HG03060 (cell line): ENCODE data around the gene BPIFB2.

Experiments
- ATAC-seq: cut with Tn5 transposase; IDR thresholded peaks from one replicate; pipeline ENCODE4 v1.9.1; 2021; ENCODE audit warnings: low read depth, moderate number of reproducible peaks; ENCODE audit not compliant: unreplicated experiment

The BPIFB2 gene

DNA sequence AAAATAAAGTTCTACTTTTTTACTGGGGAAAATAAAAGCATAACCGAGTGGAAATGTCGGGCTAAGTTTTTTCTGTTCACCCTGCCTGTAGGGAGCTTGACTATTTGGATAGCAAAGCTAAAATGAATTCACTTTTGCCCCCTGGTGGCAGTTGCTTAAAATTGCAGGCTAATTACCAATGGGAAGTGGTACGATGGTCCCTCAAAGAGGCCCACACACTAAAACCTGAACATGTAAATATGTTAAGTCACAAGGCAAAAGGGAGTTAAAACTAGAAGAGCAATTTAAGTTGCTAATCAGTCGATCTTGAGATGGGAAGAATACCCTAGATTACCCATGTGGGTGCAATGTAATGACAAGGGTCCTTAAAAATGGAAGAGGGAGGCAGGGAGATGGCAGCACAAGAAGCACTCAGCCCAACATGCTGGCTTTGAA is 2.4 kb upstream of the BPIFB2 start:
- no peak for ATAC-seq

DNA sequence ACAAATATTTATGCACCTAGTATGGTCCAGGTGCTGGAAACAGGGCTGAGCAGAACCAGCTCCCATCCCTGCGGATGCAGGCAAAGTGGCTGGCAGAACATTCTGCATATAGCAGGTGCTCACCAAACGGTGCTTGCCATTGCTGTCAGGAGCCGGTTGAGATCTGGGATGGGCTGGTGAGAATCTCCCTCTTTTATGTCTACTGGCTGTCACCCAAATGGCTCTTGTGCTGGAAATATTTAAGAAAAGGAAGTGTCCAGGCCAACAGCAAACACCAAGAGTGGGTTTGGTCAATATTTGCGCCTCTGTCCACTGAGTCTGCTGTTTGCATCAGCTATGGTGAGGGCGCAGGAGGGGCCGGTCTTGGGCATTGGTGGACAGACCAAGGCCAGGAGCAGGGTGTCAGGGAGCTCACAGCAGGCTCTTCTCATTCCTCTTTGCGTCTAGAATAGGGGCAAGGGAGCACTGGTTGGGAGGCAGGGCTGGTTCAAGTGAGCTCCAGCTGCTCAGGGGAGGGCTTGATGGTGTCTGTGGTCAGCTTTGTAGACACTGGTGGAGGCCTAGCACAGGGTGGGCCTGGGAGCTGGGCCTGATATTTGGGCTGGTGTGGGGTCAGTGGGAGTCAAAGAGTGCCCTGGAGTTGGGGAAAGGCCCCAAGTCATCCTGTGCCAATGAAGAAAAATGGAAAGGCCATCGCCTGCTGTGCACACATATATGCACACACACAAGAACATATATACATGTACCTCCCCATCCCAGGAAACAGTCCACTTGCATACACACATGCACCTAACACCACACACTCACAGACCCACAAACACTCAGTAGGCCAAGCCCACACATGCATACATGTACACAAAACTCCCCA is 1.4 kb upstream of the BPIFB2 start:
- ATAC-seq: no peak

DNA sequence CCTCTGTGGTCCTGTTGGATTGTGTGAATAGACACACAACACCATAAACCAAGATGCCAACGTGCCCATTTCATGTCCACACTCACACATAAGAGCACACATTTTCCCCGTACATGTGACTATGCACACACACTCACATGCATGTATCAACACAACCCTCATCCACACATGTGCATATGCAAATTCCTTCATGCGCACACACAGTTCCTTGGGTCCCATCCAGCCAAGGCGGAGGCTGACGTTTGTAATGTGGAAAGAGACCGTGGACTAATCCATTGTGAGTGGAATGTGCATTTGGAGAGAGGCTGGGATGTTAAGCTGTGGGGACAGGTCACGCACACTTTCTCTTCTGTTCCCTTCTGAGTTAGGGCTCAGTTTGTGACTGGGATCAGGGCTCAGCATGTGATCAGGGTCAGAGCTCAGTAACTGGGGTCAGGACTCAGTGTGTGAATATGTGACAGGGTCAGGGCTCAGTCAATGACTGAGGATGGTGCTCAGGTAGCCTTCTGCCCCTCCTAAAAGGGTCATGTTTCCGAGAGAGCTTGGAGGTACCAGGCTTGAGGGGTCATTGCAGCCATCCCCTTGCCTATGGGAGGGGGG is 628 bp upstream of the BPIFB2 start:
- ATAC-seq: no peak

DNA sequence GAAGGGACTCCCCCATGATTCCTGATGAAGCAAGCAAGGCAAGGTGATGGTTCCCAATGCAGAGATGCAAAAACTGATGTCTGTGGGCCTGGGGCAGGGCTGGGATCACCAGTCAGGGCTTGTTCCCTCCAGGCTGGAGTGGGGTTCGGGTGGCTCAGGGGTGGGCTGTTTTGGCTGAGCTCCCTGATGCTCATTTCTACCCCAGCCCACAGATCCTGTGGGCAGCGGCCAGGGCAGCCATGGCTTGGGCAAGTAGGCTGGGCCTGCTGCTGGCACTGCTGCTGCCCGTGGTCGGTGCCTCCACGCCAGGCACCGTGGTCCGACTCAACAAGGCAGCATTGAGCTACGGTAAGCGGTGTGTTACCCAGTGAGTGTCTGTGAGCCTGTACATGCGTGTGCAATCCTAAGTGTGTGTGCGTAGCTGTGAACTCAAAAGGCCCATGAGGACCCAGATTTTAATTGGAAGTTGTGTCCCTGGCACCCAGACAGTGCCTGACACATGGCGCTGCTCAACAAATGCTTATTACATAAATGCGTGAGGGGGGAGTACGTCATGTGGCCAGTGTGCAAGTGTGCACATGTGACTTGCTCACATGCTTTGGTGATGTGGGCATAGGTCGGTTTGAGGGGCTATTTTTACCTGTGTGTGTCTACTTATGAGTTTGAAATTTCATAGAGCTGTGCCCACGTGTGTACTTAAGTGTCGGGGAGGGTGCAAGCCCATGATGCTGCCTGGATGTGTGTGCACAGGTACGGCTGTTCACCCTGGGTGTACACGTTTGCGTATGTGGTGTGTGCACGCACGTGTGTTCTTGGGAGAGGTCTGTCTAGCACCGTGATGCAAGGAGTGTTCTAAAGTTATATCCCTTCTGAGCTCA is 1.1 kb downstream of the BPIFB2 start:
- ATAC-seq: no peak

DNA sequence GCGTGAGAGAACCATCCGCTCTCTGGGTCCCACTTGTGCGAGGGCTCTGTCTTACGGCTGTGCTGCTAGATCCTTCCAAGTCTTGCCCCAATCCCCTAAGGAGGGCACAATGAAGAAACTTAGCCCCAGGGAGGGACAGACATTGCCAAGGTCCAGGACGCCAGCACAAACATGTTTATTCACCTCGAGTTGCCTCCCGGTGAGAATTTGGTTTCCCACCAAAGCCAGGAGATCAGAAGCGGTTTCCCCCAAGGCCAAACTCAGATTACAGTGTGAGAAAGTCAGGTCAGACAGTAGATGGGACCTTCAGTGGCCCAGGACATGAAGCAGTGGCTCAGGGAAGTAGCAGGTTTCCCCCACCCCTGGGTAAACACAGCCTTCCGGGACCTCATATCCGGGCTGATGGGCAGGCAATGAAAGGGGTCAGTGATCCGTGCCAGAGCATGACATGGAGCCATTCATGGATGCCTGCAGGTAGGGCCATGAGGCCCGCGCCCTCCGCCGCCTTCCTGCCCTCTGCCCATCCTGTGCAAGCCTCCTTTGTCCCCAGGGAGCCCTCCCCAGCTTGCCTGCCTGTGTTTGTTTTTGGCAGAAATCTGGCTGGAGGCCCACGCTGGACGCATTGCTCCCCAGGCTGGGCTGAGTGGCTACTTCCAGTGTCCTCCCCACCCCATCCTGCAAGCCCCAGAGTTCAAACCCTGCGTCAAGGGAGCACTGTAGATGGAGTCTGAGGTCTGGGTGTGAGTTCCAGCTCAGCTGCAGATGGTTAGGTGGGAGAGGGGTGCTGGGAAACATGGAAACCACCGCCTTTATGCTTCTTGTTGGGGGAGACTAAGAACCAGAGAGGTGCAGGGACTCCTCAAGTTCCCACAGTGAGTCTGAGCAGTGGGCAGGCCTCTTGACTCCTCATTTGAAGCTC is 2.0 kb downstream of the BPIFB2 start:
- no peak for ATAC-seq

DNA sequence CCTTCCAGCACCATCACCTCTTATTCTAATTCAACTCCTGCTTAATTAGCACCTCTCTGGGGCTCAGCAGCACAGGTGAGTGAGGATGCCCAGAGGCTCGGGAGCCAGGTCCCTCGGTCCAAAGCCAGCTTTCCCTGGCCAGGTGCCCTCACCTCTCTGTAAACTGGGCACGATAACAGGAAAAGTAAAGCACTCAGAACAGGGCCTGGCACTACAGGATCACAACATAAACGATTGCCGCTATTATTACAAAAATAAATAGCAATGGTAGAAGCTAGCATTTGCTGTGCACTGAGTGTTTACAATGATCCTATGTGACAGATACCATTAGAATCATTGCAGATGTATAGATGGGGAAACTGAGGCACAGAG is 2.6 kb downstream of the BPIFB2 start:
- ATAC-seq: no peak

DNA sequence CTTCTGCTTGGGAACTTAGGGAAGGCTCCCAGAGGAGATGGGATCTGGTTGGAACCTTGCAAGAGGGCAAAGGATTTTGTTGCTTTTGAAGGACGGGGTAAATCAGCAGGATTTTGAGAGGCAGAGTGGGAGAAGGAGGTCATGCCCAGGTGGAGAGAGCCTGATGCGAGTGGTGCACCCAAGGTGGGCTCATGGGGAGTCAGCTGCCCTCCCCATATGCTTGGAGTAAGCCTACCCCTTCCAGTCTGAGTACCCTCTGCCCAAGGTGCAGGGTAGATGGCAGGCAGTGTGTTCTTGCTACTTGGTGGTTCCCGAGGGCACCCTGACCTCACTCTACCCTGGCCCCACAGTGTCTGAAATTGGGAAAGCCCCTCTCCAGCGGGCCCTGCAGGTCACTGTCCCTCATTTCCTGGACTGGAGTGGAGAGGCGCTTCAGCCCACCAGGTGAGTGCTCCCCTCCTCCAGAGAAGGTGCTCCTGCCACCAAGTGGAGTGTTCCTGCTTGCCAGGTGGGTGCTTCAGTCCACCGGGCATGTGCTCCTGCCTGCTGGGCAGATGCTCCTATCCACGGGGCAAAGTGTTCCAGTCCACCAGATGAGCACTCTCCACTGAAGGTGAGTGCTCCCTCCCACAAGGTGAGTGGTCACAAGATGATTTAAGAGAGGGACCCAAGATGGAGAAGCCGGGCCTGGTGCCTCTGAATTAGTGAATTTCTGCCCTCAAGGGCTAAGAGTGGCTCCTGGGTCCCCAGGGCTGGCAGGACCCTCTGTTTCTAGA is 3.4 kb downstream of the BPIFB2 start:
- no peak for ATAC-seq

DNA sequence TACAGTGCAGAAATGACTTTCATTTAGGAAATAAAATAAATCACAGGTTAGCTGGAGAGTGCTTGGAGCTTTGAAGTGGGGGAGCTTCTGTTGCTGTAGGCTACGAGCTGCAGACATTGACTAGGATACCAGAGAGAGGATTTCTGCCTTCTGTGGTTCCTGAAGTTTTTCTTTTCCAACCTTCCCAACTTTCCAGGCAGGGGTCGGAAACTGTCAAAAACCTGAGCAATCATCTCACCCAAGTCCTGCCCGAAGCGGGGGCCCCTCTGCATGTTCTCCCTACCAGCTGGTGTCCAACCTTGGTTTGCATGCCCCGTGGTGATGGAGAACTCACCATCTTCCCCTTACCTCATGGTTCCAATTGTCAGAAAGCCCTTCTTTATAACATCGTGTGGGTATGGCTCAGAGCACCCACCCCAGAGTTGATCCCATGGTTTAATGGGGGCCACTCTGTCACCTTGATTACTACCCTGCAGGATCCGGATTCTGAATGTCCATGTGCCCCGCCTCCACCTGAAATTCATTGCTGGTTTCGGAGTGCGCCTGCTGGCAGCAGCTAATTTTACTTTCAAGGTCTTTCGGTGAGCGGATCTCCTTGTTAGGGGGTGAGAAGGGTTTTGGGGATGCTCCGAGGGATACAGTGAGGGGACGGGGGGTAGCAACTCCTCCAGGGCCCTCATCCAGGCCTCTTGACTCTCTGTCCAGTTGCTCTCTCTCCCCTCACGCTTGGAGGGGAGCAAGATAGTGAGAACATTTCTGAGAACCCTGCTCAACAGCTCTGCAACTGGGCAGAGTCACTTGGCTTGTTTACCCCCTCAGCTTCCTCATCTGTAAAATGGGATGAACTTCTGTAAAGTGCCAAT is 5.1 kb downstream of the BPIFB2 start:
- no peak for ATAC-seq

DNA sequence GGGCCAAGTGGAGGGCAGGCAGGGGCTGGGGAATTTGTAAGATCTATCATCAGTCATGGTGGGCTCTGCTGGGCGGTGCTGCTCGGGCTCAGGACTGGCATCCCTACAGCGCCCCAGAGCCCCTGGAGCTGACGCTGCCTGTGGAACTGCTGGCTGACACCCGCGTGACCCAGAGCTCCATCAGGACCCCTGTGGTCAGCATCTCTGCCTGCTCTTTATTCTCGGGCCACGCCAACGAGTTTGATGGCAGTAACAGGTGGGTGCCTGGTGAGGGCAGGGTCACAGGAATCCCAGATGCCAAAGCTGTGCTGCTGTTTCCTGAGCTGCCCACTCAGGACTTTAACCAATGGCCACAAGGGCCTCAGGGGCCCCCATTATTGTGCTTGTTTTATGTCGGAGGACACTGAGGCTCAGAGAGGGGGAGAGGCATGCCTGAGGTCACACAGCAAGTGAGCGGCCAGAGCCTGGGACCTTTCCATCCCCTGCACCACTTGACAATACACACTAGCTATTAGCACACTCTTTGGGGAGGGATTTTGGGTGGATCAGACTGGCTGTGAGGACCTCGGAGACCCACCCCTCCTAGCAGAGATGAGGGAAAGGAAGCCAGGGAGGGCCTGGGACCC is 6.3 kb downstream of the BPIFB2 start:
- no peak for ATAC-seq

DNA sequence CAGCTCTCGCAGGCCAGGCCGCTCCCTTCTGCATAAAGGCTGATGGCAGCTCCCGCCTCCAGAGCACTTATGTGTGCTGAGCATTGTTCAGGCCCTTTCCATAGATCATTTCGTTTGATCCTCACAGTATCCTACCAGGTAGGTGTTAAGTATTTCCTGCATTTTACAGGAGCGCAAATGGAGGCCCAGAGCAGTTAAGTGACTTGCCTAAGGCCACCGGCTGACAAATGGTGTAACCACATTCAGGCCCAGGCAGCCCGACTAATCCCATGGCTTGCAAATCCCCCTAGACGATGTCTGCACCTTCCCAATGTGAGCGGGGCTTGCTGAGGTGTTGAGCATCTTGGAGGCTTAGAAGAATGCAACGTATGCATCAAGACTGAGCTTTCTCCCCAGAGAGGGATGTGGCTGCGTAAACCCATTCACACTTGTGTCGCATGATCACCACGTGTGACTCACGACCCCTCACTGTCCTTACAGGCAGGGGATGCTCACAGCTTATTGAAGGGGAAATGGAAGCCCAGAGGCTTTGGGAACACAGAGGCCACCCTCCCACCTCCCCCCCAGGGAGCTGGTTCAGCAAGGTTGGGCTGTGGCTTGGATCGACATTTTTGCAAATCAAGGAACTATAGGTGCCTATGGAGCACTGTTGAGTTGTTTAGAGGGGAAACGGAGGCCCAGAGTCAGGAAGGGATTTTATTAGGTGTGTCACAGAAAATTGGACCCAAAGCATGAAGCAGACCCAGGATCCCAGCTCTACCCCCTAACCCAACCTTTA is 7.0 kb downstream of the BPIFB2 start:
- no peak for ATAC-seq

DNA sequence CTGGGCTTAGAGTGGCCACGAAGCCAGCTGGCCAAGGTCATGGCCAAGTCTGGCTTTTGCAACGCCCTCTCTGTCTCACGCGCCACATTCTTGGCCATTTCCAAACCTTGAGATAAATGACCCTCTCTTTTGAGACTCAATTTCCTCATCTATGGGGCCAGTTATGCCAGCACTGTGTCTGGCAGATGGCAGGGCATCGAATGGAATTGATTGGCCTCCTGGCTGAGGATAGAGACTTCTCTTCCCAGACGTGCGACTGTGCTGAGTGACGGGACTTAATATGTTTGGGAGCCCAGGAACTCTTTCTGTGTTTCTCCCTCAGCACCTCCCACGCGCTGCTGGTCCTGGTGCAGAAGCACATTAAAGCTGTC is 7.6 kb downstream of the BPIFB2 start:
- no peak for ATAC-seq

DNA sequence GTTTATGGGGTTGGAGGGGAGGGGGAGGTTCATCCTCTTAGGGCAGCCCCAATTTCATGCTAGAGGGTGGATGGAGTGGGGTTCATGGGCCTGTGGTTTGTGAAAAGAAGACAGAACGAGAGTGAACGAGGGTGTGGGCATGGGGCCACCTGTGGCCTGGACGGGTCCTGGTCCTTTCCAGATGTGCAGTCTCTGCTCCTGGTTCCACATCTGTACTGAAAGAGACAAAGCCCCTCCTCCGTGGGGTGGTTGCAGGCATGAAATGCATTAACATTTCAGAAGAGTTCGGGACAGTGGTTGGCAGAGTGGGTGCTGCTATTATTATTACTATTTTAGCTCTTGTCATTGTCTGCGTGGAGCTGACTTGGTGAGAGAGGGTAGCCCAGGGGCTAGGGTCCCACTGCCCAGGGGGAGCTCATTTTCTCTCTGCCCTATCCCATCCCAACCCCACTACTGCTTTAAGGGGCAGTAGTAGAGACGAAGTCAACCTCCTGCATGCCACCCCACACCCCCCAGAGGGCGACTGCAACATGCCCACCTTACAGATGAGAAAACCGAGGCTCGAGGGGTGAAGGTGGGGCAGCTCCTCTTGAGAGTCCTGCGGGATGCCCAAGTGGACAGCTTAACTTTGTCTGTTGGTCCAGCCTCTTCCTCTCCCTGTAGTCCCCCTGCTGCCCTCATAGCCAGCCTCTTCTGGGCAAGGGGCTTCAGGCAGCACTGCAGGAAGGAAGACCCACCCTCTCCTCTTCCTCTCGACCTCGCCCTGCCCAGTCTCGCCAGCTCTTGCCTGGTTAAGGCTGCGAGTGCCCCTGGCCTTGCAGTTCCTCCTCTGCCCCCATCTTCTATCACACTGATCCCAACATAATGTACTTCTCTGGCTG is 8.4 kb downstream of the BPIFB2 start:
- no peak for ATAC-seq

DNA sequence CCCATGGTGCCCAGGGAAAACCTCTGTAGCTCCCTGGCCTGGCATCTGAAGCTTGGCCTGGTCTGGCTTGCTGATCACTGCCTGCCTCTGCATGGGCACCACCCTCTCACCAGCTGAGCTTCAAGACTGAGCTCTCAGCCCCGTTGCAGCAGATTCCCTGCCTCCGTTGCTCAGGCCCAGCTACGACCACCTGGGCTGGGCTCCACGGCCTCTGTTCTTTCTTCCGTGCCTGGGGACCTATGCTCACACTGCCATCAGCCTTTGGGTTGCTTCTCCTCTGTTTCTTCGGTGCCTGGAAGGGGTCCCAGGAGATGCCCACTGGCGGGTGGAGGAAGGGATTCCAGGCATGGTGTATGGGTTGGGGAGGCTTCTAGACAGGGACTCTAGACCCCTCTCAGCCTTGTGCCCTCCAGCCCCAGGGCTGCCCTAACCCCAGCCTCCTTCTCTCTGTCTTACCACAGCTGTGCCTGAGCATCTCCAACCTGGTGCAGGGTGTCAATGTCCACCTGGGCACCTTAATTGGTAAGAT is 9.1 kb downstream of the BPIFB2 start:
- no peak for ATAC-seq

DNA sequence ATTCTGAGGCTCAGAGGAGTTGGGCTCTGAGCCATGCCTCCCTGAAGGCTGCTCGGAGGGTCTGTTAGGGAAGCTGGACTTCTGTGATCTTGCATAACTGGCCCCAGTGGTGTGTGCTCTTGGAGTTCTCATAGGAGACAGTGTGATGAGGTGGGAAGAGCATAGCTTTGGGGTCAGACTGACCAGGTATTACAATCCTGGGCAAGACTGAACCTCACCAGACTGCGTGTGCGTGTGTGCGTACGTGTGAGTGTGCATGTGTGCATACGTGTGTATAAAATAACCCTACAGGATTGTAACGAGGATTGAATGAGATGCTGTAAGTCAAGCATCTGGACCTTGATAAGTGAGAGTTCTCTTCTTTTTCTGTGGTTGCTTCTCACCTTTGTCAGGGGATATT is 10.0 kb downstream of the BPIFB2 start:
- ATAC-seq: no peak

DNA sequence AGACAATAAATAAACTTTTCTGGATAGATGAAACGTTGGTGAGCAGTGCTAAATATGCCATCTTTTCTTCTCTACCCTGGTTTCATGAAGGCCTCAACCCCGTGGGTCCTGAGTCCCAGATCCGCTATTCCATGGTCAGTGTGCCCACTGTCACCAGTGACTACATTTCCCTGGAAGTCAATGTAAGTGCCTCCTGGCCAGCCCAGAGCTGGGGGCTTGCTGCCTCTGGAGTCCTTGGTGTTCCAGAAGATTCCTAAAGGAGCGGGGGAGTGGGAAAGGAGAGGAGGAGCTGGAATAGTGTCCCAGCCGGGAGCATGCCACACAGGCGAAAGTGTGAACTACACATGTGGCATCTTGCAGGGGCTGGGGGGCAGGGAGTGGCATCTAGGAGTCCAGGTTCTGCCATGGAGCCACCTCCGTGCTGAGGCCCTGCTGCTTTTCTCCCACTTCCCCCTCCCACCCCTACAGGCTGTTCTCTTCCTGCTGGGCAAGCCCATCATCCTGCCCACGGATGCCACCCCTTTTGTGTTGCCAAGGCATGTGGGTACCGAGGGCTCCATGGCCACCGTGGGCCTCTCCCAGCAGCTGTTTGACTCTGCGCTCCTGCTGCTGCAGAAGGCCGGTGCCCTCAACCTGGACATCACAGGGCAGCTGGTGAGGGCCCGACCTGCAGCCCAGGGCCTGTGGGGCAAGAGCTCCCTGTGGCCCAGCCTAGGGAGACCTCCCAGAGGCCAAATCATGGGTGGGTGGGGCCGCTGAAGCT is 10.8 kb downstream of the BPIFB2 start:
- ATAC-seq: no peak
